Neutrophil (primary cell): ENCODE results near the gene MMP17.

Source experiments
- H3K27ac ChIP-seq: fragments of 200-600 bp; sonication (generic); 2 replicates; pipeline ENCODE4 v1.5.1; 2016; ENCODE audit warnings: mild to moderate bottlenecking, moderate library complexity
- H3K27me3 ChIP-seq: fragments of 200-600 bp; sonication (generic); 2 replicates; pipeline ENCODE4 v1.6.0; 2016; ENCODE audit warnings: mild to moderate bottlenecking
- H3K36me3 ChIP-seq: fragments of 200-600 bp; sonication (generic); 2 replicates; pipeline ENCODE4 v1.5.1; 2017
- H3K4me1 ChIP-seq, 2 experiments: fragments of 200-600 bp in 1 of 2; sonication (generic) in 1 of 2; 1 replicate in 1 of 2; 2 replicates in 1 of 2; pipeline versions ENCODE4 v1.5.1 to v1.6.1; 2013 to 2016; ENCODE audit warnings: low read depth in 1 of 2, low read length in 1 of 2, mild to moderate bottlenecking in 1 of 2, moderate library complexity in 1 of 2; ENCODE audit not compliant: control insufficient read depth in 1 of 2, insufficient read depth in 1 of 2
- H3K4me3 ChIP-seq, 2 experiments: fragments of 200-600 bp in 1 of 2; sonication (generic) in 1 of 2; 1 replicate in 1 of 2; 2 replicates in 1 of 2; pipeline ENCODE4 v1.5.1; 2013 to 2016; ENCODE audit warnings: low read depth in 1 of 2, low read length in 1 of 2, mild to moderate bottlenecking in 1 of 2, moderate library complexity in 1 of 2
- H3K9me3 ChIP-seq: fragments of 200-600 bp; sonication (generic); 2 replicates; pipeline ENCODE4 v1.5.1; 2016
- TF ChIP-seq, protein P1 (sequence below): fragments of 200-600 bp; sonication (generic); IDR thresholded peaks from 2 replicates; pipeline ENCODE4 v1.5.1; 2016; ENCODE audit warnings: antibody characterized with exemption

The MMP17 gene

GRCh38 chr12:131793243-131794022 is 34.8 kb upstream of the MMP17 start:
- no peak overlapping the region for H3K4me3 ChIP-seq
- H3K36me3 ChIP-seq: peaks cover 78% of the 10 kb centered on the region
- no peaks in the 10 kb centered on the region for H3K9me3 ChIP-seq
- no peaks in the 10 kb centered on the region for H3K27me3 ChIP-seq
- H3K4me1 ChIP-seq: peaks cover 7 to 8% of the 10 kb centered on the region in 2 experiments
- TF ChIP-seq, protein P1, sequence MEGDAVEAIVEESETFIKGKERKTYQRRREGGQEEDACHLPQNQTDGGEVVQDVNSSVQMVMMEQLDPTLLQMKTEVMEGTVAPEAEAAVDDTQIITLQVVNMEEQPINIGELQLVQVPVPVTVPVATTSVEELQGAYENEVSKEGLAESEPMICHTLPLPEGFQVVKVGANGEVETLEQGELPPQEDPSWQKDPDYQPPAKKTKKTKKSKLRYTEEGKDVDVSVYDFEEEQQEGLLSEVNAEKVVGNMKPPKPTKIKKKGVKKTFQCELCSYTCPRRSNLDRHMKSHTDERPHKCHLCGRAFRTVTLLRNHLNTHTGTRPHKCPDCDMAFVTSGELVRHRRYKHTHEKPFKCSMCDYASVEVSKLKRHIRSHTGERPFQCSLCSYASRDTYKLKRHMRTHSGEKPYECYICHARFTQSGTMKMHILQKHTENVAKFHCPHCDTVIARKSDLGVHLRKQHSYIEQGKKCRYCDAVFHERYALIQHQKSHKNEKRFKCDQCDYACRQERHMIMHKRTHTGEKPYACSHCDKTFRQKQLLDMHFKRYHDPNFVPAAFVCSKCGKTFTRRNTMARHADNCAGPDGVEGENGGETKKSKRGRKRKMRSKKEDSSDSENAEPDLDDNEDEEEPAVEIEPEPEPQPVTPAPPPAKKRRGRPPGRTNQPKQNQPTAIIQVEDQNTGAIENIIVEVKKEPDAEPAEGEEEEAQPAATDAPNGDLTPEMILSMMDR: no peak
- H3K27ac ChIP-seq: no peak overlapping the region

GRCh38 chr12:131794061-131794460 is 34.1 kb upstream of the MMP17 start:
- H3K36me3 ChIP-seq: peaks cover 78% of the 10 kb centered on the region
- H3K4me3 ChIP-seq: no peak overlapping the region
- H3K27ac ChIP-seq: no peak overlapping the region

DNA sequence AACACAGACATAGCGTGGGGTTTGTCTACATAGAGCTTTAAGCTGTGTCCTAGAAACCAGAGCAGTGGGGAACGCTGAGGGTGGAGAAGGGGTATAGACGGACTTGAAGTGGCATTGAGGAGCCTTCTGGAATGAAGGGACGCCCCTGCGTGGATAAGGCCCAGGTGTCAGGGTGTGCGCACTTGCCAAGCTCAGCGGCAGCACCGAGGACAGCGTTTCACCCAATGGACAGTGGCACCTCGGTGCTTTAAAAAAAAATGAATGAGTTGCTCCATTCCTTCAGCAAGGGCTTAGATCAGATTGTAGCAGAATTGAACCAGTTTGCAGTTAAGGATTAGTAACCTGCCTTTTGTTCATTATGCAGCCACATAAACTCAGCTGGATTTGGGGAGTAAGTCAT is 33.6 kb upstream of the MMP17 start:
- no peak overlapping the region for H3K27ac ChIP-seq
- TF ChIP-seq, protein P1: no peak

More at GRCh38 chr12:131794061-131794460, 34.1 kb upstream of the MMP17 start:
- TF ChIP-seq, protein P1: no peak
- Histone ChIP-seq H3K4me1 (peaks cover 7 to 8% of the 10 kb centered on the region in 2 experiments), H3K9me3 (no peaks in the 10 kb centered on the region), H3K27me3 (no peaks in the 10 kb centered on the region)

DNA sequence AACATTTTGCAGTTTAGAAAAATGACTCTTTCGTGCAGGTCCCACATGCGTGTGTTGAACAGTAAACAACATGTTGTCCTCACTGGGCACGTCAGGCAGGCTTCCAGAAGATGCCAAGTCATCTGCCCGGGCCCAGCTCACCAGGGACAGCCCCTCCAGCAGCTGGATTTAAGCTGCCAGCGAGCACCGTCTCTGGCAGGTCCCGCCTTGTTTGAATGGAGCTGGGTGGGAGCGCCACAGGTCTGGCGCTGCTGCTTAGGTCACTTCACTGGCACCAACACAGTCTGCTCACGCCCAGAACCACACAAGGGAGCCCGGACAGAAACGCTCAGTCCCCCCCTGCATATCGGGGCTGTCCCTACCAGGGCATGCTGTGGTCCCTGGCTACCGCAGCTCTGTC is 33.1 kb upstream of the MMP17 start:
- TF ChIP-seq, protein P1: no peak
- H3K4me3 ChIP-seq: no peak overlapping the region
- H3K27ac ChIP-seq: no peak overlapping the region
- H3K27me3 ChIP-seq: no peaks in the 10 kb centered on the region
- peaks cover 7 to 8% of the 10 kb centered on the region in 2 experiments for H3K4me1 ChIP-seq
- no peaks in the 10 kb centered on the region for H3K9me3 ChIP-seq
- peaks cover 78% of the 10 kb centered on the region for H3K36me3 ChIP-seq

More for the DNA sequence above, 33.6 kb upstream of the MMP17 start:
- H3K9me3 ChIP-seq: no peaks in the 10 kb centered on the region
- no peaks in the 10 kb centered on the region for H3K27me3 ChIP-seq
- H3K36me3 ChIP-seq: peaks cover 78% of the 10 kb centered on the region
- H3K4me1 ChIP-seq: peaks cover 7 to 8% of the 10 kb centered on the region in 2 experiments
- no peak overlapping the region for H3K4me3 ChIP-seq

GRCh38 chr12:131795690-131796410 is 32.3 kb upstream of the MMP17 start:
- H3K27me3 ChIP-seq: no peaks in the 10 kb centered on the region
- TF ChIP-seq, protein P1: no peak
- H3K36me3 ChIP-seq: peaks cover 80% of the 10 kb centered on the region
- H3K9me3 ChIP-seq: no peaks in the 10 kb centered on the region
- H3K4me3 ChIP-seq: no peak overlapping the region
- peaks cover 7 to 8% of the 10 kb centered on the region in 2 experiments for H3K4me1 ChIP-seq
- peak overlapping the region; percentile 43 for H3K27ac ChIP-seq
